HepG2 (cell line): ENCODE measurements around the gene RLN3. TPM values are rescaled to one million over a fixed set of nuclear protein-coding genes. Genes with fewer than 3 reads are reported as not detected.

ENCODE experiments used
- EP300 ChIP-seq, 3 experiments: sonication (generic) in 1 of 3; formaldehyde crosslinking in 1 of 3; IDR thresholded peaks; 2 replicates each; pipeline versions ENCODE4 v1.5.1 to v1.6.1; 2011 to 2020; ENCODE audit warnings: low read depth in 2 of 3, low read length in 2 of 3, borderline replicate concordance in 1 of 3, improper control_type of control experiment in 1 of 3, mild to moderate bottlenecking in 1 of 3, missing genetic modification reagents in 1 of 3, moderate library complexity in 1 of 3
- ESRRA ChIP-seq: sonication (generic); formaldehyde crosslinking; IDR thresholded peaks from 2 replicates; pipeline ENCODE4 v1.5.1; 2020; ENCODE audit warnings: mild to moderate bottlenecking, low read depth, missing genetic modification reagents
- HNF4G ChIP-seq, 2 experiments: sonication (generic) in 1 of 2; formaldehyde crosslinking in 1 of 2; IDR thresholded peaks; 2 replicates each; pipeline versions ENCODE4 v1.4.0 to v1.6.1; 2011 to 2020; ENCODE audit warnings: borderline replicate concordance in 2 of 2, low read depth in 2 of 2, mild to moderate bottlenecking in 2 of 2, low read length in 1 of 2, missing genetic modification reagents in 1 of 2, moderate library complexity in 1 of 2
- KDM2A ChIP-seq: sonication (generic); formaldehyde crosslinking; IDR thresholded peaks from 2 replicates; pipeline ENCODE4 v1.4.0; 2020; ENCODE audit warnings: low read depth, missing genetic modification reagents, borderline replicate concordance
- NCOA1 ChIP-seq: sonication (generic); formaldehyde crosslinking; IDR thresholded peaks from 2 replicates; pipeline ENCODE4 v1.9.0; 2021; ENCODE audit warnings: missing genetic modification reagents
- RBAK ChIP-seq: sonication (generic); formaldehyde crosslinking; IDR thresholded peaks from 2 replicates; pipeline ENCODE4 v1.5.1; 2020; ENCODE audit warnings: mild to moderate bottlenecking, missing genetic modification reagents
- TARDBP ChIP-seq: sonication (generic); formaldehyde crosslinking; IDR thresholded peaks from 2 replicates; pipeline ENCODE4 v1.8.0; 2022; ENCODE audit warnings: mild to moderate bottlenecking, missing genetic modification reagents
- TEAD2 ChIP-seq: sonication (generic); formaldehyde crosslinking; IDR thresholded peaks from 2 replicates; pipeline ENCODE4 v1.9.0; 2021; ENCODE audit warnings: missing genetic modification reagents
- U2AF1 ChIP-seq: fragments of 200-400 bp; formaldehyde crosslinking; optimal IDR thresholded peaks from 2 replicates; pipeline ENCODE3; 2017; ENCODE audit warnings: mild to moderate bottlenecking, low read depth, low read length
- ZNF292 ChIP-seq: sonication (generic); formaldehyde crosslinking; IDR thresholded peaks from 2 replicates; pipeline ENCODE4 v1.8.1; 2022; ENCODE audit warnings: mild to moderate bottlenecking, low read depth, missing genetic modification reagents, borderline replicate concordance
- ZNF616 ChIP-seq: sonication (generic); formaldehyde crosslinking; IDR thresholded peaks from 2 replicates; pipeline ENCODE4 v1.5.0; 2020; ENCODE audit warnings: low read depth, mild to moderate bottlenecking, missing genetic modification reagents
- polyA plus RNA-seq, 8 experiments: library from polyadenylated mRNA; depleted of rRNA in 3 of 8; stranded (reverse) in 7 of 8; unstranded in 1 of 8; fragments of >200 nt; fragmentation: Illumina TruSeq in 4 of 8; extraction: Trizol in 4 of 8; gene quantifications; 2 replicates each; pipeline versions ENCODE4 v1.2.1 to v1.2.3, GENCODE V29; 2011 to 2016; ENCODE audit warnings: low read depth in 4 of 8, missing spikeins in 1 of 8, mixed read lengths in 1 of 8; ENCODE audit not compliant: insufficient read depth in 1 of 8
- total RNA-seq, 5 experiments: library from RNA; depleted of rRNA; stranded (reverse); fragments of >200 nt; fragmentation: Illumina TruSeq; extraction: Trizol; gene quantifications; 2 replicates each; pipeline ENCODE4 v1.2.3, GENCODE V29; 2016; ENCODE audit warnings: low read depth in 1 of 5
- TF ChIP-seq, protein P1 (sequence below): sonication (generic); formaldehyde crosslinking; IDR thresholded peaks from 2 replicates; pipeline ENCODE4 v1.4.0; 2020; ENCODE audit warnings: missing genetic modification reagents, borderline replicate concordance
- TF ChIP-seq, protein P2 (sequence below): sonication (generic); formaldehyde crosslinking; conservative IDR thresholded peaks from 2 replicates; pipeline ENCODE4 v1.4.0; 2020; ENCODE audit warnings: mild to moderate bottlenecking, missing genetic modification reagents, moderate library complexity
- TF ChIP-seq, protein P3 (sequence below): sonication (generic); formaldehyde crosslinking; IDR thresholded peaks from 2 replicates; pipeline ENCODE4 v1.5.1; 2020; ENCODE audit warnings: missing genetic modification reagents, mild to moderate bottlenecking, borderline replicate concordance

RLN3 gene
- total and polyA plus RNA-seq, 2 of the 13 experiments (the other 11 are each of a cell fraction or from before 2014, with no cell fraction given): not detected

DNA sequence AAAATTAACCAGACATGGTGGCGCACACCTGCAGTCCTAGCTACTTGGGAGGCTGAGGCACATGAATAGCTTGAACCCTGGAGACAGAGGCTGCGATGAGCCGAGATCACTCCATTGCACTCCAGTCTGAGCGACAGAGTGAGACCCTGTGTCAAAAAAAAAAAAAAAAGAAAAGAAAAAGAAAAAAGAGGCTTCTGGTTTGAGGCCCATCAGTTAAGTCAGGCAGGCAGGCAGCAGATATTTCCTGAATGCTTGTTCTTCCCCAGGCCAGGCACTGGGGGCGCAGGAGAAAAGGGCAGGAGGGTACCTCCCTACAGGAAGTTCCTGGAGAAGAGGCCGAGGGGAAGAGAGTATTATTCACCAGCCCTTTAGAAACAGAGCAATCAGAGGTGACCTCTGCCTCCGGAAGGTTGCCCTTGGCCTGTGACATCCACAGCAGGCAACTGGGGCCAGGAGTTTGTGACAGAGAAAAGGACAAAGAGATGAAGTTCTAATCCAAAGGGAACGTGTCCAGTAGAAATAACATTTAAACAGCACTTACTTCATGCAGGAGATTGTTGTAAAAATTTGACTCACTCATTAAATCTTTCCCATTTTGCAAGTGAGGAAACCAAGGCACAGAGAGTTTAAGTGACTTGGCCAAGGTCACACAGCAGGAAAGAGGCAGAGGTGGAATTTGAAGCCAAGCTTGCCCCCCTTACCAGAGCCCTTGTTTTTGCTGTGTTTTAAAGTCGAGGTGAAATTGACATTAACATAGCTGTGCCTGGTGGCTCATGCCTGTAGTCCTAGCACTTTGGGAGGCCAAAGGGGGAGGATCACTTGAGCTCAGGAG, 4.3 kb upstream of the RLN3 start (continued):
- TF ChIP-seq, protein P1, sequence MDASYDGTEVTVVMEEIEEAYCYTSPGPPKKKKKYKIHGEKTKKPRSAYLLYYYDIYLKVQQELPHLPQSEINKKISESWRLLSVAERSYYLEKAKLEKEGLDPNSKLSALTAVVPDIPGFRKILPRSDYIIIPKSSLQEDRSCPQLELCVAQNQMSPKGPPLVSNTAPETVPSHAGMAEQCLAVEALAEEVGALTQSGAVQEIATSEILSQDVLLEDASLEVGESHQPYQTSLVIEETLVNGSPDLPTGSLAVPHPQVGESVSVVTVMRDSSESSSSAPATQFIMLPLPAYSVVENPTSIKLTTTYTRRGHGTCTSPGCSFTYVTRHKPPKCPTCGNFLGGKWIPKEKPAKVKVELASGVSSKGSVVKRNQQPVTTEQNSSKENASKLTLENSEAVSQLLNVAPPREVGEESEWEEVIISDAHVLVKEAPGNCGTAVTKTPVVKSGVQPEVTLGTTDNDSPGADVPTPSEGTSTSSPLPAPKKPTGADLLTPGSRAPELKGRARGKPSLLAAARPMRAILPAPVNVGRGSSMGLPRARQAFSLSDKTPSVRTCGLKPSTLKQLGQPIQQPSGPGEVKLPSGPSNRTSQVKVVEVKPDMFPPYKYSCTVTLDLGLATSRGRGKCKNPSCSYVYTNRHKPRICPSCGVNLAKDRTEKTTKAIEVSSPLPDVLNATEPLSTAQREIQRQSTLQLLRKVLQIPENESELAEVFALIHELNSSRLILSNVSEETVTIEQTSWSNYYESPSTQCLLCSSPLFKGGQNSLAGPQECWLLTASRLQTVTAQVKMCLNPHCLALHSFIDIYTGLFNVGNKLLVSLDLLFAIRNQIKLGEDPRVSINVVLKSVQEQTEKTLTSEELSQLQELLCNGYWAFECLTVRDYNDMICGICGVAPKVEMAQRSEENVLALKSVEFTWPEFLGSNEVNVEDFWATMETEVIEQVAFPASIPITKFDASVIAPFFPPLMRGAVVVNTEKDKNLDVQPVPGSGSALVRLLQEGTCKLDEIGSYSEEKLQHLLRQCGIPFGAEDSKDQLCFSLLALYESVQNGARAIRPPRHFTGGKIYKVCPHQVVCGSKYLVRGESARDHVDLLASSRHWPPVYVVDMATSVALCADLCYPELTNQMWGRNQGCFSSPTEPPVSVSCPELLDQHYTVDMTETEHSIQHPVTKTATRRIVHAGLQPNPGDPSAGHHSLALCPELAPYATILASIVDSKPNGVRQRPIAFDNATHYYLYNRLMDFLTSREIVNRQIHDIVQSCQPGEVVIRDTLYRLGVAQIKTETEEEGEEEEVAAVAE (CRISPR knock-in tag): 0 out of 2 replicates have a peak, but pooled peaks have one; percentile 40
- TF ChIP-seq TARDBP (CRISPR knock-in tag) (peak; percentile 46; the same call in 1 of the 2 replicates), KDM2A (CRISPR knock-in tag) (peak; percentile 15; the same call in 1 of the 2 replicates), ZNF292 (CRISPR knock-in tag) (peak; percentile 58; the same call in 1 of the 2 replicates), ZNF616 (CRISPR knock-in tag) (0 out of 2 replicates have a peak, but pooled peaks have one; percentile 45), NCOA1 (CRISPR knock-in tag) (no peak), EP300 (IDR thresholded peaks at IDR 0.05; ENCODE audit: low read depth in 2 of 2, low read length in 2 of 2) (peak in 1 of 2 experiments; percentile 38; a peak in 1 of 4 replicates), EP300 (CRISPR knock-in tag; IDR thresholded peaks at IDR 0.05; ENCODE audit: borderline replicate concordance) (no peak), HNF4G (IDR thresholded peaks at IDR 0.05; ENCODE audit: borderline replicate concordance, low read depth, low read length) (peak; percentile 35; the same call in 1 of the 2 replicates), HNF4G (CRISPR knock-in tag; IDR thresholded peaks at IDR 0.05; ENCODE audit: borderline replicate concordance, low read depth) (no peak), U2AF1 (no peak), ESRRA (CRISPR knock-in tag) (peak; percentile 98), RBAK (no peak), TEAD2 (CRISPR knock-in tag) (no peak)
- TF ChIP-seq, protein P2, sequence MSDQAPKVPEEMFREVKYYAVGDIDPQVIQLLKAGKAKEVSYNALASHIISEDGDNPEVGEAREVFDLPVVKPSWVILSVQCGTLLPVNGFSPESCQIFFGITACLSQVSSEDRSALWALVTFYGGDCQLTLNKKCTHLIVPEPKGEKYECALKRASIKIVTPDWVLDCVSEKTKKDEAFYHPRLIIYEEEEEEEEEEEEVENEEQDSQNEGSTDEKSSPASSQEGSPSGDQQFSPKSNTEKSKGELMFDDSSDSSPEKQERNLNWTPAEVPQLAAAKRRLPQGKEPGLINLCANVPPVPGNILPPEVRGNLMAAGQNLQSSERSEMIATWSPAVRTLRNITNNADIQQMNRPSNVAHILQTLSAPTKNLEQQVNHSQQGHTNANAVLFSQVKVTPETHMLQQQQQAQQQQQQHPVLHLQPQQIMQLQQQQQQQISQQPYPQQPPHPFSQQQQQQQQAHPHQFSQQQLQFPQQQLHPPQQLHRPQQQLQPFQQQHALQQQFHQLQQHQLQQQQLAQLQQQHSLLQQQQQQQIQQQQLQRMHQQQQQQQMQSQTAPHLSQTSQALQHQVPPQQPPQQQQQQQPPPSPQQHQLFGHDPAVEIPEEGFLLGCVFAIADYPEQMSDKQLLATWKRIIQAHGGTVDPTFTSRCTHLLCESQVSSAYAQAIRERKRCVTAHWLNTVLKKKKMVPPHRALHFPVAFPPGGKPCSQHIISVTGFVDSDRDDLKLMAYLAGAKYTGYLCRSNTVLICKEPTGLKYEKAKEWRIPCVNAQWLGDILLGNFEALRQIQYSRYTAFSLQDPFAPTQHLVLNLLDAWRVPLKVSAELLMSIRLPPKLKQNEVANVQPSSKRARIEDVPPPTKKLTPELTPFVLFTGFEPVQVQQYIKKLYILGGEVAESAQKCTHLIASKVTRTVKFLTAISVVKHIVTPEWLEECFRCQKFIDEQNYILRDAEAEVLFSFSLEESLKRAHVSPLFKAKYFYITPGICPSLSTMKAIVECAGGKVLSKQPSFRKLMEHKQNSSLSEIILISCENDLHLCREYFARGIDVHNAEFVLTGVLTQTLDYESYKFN (CRISPR knock-in tag): peak; percentile 72
- TF ChIP-seq, protein P3, sequence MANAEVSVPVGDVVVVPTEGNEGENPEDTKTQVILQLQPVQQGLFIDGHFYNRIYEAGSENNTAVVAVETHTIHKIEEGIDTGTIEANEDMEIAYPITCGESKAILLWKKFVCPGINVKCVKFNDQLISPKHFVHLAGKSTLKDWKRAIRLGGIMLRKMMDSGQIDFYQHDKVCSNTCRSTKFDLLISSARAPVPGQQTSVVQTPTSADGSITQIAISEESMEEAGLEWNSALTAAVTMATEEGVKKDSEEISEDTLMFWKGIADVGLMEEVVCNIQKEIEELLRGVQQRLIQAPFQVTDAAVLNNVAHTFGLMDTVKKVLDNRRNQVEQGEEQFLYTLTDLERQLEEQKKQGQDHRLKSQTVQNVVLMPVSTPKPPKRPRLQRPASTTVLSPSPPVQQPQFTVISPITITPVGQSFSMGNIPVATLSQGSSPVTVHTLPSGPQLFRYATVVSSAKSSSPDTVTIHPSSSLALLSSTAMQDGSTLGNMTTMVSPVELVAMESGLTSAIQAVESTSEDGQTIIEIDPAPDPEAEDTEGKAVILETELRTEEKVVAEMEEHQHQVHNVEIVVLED (CRISPR knock-in tag): peak; percentile 33; the same call in 1 of the 2 replicates
